ENCODE results near the gene TXNIP.
A peak's percentile ranks its signal among the peaks of the same experiment; 100 is the strongest.

The TXNIP gene

DNA sequence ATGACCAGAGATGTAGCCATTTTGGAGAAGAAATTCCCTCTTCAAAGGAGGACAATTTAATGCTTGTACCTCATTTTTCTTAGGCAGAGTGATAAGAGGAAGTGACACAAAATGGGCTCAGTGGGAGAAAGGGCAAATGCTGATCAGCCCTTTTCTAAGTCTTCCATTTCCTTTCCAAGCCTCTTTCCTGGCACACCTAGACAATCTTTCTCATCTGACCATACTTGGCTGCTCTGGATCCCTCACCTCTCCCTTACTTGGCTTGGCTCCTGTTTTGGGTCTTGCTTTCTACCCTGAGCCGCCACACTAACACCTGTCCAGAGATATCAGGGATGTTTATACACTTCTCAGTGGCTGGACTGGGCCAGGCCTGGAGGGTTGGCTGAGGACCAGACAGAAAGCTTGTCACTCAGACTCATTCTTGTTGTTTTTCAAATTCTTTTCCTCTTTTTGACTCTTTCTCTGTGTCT, 13.1 kb downstream of the TXNIP start:
- Histone ChIP-seq H3K27me3 (ENCODE audit: low read depth, low read length) (no peaks in the 10 kb centered on the region), H3K27ac (ENCODE audit: low read length) (no peak overlapping the region), H2AFZ (ENCODE audit: low read depth, low read length) (peak overlapping the region; percentile 49; the same call in 1 of the 2 replicates), H3K4me1 (ENCODE audit: low read length) (peaks cover 60% of the 10 kb centered on the region), H4K20me1 (ENCODE audit: insufficient read depth, low read length) (no peaks in the 10 kb centered on the region), H3K4me2 (ENCODE audit: low read length) (no peak overlapping the region; the same call in 1 of the 2 replicates), H3K4me3 (ENCODE audit: low read length) (no peak overlapping the region), H3K9me3 (ENCODE audit: insufficient read depth, low read length) (no peaks in the 10 kb centered on the region), H3K36me3 (replicated peaks; ENCODE audit: low read depth, low read length) (no peaks in the 10 kb centered on the region), H3K9ac (ENCODE audit: low read length) (no peak overlapping the region; the same call in 1 of the 2 replicates), H3K79me2 (ENCODE audit: low read length) (no peaks in the 10 kb centered on the region)
- TF ChIP-seq, protein P1, sequence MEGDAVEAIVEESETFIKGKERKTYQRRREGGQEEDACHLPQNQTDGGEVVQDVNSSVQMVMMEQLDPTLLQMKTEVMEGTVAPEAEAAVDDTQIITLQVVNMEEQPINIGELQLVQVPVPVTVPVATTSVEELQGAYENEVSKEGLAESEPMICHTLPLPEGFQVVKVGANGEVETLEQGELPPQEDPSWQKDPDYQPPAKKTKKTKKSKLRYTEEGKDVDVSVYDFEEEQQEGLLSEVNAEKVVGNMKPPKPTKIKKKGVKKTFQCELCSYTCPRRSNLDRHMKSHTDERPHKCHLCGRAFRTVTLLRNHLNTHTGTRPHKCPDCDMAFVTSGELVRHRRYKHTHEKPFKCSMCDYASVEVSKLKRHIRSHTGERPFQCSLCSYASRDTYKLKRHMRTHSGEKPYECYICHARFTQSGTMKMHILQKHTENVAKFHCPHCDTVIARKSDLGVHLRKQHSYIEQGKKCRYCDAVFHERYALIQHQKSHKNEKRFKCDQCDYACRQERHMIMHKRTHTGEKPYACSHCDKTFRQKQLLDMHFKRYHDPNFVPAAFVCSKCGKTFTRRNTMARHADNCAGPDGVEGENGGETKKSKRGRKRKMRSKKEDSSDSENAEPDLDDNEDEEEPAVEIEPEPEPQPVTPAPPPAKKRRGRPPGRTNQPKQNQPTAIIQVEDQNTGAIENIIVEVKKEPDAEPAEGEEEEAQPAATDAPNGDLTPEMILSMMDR (IDR thresholded peaks at IDR 0.05; ENCODE audit: low read depth, low read length) = no peak
- no peak for TF ChIP-seq EZH2phosphoT487 (IDR thresholded peaks at IDR 0.05; ENCODE audit: low read depth)

DNA sequence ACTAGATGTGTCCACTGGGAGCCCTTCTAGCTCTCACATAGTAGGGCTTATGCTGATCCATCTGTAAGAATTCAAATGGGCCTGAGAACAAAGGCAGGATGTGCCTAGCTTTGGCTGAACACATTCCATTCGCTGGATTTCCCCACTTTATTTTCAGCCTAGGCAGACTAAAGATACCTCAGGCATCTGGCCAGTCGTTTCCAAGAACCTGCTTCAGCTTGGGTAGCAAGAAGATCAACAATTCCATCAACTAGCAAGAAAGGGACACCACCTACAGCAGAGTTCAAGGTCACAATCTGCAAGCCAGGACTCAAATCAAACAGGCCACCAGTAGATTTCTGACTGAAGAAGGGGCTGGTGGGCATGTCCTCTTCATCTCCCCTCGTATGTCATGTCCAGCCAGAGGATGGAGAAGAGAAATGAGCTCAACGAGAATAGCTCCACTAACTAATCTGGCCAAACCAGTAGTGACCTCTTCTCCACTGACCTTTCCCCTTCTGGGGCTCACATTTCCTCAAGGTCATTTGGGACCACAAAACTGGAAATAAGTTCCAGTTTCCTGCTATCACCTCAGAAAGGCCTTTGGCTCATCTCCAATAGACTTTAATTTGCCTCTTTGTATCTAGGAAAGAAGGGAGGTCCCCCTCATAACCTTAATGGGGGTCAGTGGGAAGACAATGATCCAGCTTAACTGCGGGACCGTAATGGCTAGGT, 14.2 kb downstream of the TXNIP start:
- Histone ChIP-seq H3K4me2 (ENCODE audit: low read length) (no peak overlapping the region), H3K4me3 (ENCODE audit: low read length) (no peak overlapping the region), H3K9me3 (ENCODE audit: insufficient read depth, low read length) (no peaks in the 10 kb centered on the region), H3K79me2 (ENCODE audit: low read length) (no peaks in the 10 kb centered on the region), H3K36me3 (replicated peaks; ENCODE audit: low read depth, low read length) (no peaks in the 10 kb centered on the region), H4K20me1 (ENCODE audit: insufficient read depth, low read length) (no peaks in the 10 kb centered on the region), H3K27ac (ENCODE audit: low read length) (no peak overlapping the region), H3K27me3 (ENCODE audit: low read depth, low read length) (no peaks in the 10 kb centered on the region), H2AFZ (ENCODE audit: low read depth, low read length) (no peak overlapping the region), H3K4me1 (ENCODE audit: low read length) (peaks cover 67% of the 10 kb centered on the region), H3K9ac (ENCODE audit: low read length) (no peak overlapping the region)
- TF ChIP-seq, protein P1 (IDR thresholded peaks at IDR 0.05; ENCODE audit: low read depth, low read length) = no peak
- TF ChIP-seq EZH2phosphoT487 (IDR thresholded peaks at IDR 0.05; ENCODE audit: low read depth) = no peak

DNA sequence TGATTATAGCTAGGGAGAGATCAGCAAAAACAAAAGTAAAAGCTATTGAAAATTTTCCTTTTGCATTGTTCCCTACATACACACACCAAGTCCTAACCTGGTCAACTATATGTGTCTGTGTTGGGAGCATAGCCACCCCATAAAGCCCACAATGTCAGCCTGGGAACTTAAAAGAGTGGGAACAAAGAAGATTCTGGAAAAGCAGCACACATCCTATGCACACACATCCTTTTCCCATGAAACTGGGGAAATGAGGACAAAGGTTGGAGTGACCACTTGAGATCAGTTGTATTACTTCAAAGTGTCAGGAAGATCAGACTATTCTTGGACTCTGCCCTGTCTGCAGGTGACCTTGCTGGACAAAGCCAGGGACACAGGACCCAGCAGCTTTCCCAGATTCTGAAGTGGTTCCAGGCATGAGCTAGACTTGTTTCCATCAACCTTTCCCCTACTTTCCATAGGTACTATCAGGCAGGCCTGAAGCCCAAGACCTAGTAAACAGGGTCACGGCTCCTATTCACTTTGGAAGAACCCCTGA, 15.9 kb downstream of the TXNIP start:
- no peaks in the 10 kb centered on the region for H3K36me3 ChIP-seq (replicated peaks; ENCODE audit: low read depth, low read length)
- no peak overlapping the region for H3K4me3 ChIP-seq (ENCODE audit: low read length)
- no peaks in the 10 kb centered on the region for H3K27me3 ChIP-seq (ENCODE audit: low read depth, low read length)
- no peak for TF ChIP-seq EZH2phosphoT487 (IDR thresholded peaks at IDR 0.05; ENCODE audit: low read depth)
- TF ChIP-seq, protein P1 (IDR thresholded peaks at IDR 0.05; ENCODE audit: low read depth, low read length) = no peak
- no peak overlapping the region for H2AFZ ChIP-seq (ENCODE audit: low read depth, low read length)
- peaks cover 64% of the 10 kb centered on the region for H3K4me1 ChIP-seq (ENCODE audit: low read length)
- H4K20me1 ChIP-seq (ENCODE audit: insufficient read depth, low read length) = no peaks in the 10 kb centered on the region
- peak overlapping the region; percentile 70; the same call in 1 of the 2 replicates for H3K9ac ChIP-seq (ENCODE audit: low read length)
- H3K79me2 ChIP-seq (ENCODE audit: low read length) = no peaks in the 10 kb centered on the region
- peak overlapping the region; percentile 85 for H3K4me2 ChIP-seq (ENCODE audit: low read length)
- H3K9me3 ChIP-seq (ENCODE audit: insufficient read depth, low read length) = no peaks in the 10 kb centered on the region
- peak overlapping the region; percentile 92 for H3K27ac ChIP-seq (ENCODE audit: low read length)

DNA sequence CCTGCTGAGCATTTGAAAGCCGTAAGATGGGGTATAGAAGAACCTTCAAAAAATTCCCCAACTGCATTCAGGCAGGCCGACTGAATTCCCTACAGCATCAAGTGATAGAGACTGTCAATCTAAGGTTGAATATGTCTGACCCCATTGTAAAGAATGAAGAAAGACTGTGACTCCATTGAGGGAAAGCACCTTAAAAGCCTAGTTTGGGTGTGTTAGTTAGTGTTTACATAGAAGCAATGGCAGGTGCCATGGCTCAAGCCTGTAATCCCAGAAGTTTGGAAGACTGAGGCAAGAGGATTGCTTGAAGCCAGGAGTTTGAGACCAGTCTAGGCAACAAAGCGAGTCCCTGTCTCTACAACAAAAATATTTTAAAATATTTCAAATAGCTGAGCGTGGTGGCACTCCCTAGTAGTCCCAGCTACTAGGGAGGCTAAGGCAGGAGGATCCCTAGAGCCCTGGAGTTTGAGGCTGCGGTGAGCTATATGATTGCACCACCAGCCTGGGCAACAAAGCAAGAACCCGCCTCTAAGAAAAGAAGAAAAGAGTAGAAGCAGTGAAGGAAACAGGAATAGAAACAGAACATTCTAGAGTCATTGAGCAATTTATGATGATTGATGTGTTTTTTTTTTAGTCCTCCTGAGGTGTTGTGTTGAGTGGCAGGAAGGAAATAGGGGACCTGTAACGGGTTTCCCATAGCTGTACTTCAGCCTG, 16.5 kb downstream of the TXNIP start:
- Histone ChIP-seq H3K27me3 (ENCODE audit: low read depth, low read length) (no peaks in the 10 kb centered on the region), H3K27ac (ENCODE audit: low read length) (peak overlapping the region; percentile 92), H2AFZ (ENCODE audit: low read depth, low read length) (no peak overlapping the region; the same call in 1 of the 2 replicates), H3K9me3 (ENCODE audit: insufficient read depth, low read length) (no peaks in the 10 kb centered on the region), H3K4me3 (ENCODE audit: low read length) (peak overlapping the region; percentile 53), H3K9ac (ENCODE audit: low read length) (peak overlapping the region; percentile 70), H3K36me3 (replicated peaks; ENCODE audit: low read depth, low read length) (no peaks in the 10 kb centered on the region), H3K4me1 (ENCODE audit: low read length) (peaks cover 58% of the 10 kb centered on the region), H3K4me2 (ENCODE audit: low read length) (peak overlapping the region; percentile 85), H4K20me1 (ENCODE audit: insufficient read depth, low read length) (no peaks in the 10 kb centered on the region), H3K79me2 (ENCODE audit: low read length) (no peaks in the 10 kb centered on the region)
- TF ChIP-seq, protein P1 (IDR thresholded peaks at IDR 0.05; ENCODE audit: low read depth, low read length) = no peak
- no peak for TF ChIP-seq EZH2phosphoT487 (IDR thresholded peaks at IDR 0.05; ENCODE audit: low read depth)

Data from OCI-LY3 (cell line).